K562 (cell line): ENCODE measurements around the gene HSD11B1. TPM values are rescaled to one million over a fixed set of nuclear protein-coding genes. Genes with fewer than 3 reads are reported as not detected.

Experiments
- ATAC-seq: fragments of 200-7000 bp; cut with Tn5 transposase; 3 replicates; pipeline ENCODE4 v1.9.1; 2020; ENCODE audit warnings: moderate library complexity
- BruUV-seq: library from RNA; stranded (reverse); fragments of 400-500 nt; replicated peaks from 2 replicates; lab custom pipeline; 2021; lab: Mats Ljungman, UMichigan
- CTCF ChIA-PET: fragments of 300-600 bp; formaldehyde crosslinking; extraction: SDS; loops from one replicate; lab custom pipeline; 2021; ENCODE audit warnings: low intra/inter-chr PET ratio; lab: Yijun Ruan, JAX
- POLR2A ChIA-PET: fragments of 300-600, 350-650 bp; sonication (Branson Sonifier 250); formaldehyde crosslinking; extraction: SDS; loops from one replicate; lab custom pipeline; 2021; ENCODE audit warnings: antibody characterized with exemption, inconsistent platforms; lab: Yijun Ruan, JAX
- DNase-seq, 4 experiments: peaks; one replicate each; pipeline versions ENCODE4 v3.0.0 to v3.0.0-alpha.2; 2011 to 2018; ENCODE audit warnings: low spot score in 3 of 4, mixed read lengths in 3 of 4; ENCODE audit errors: extremely low read depth in 1 of 4
- FAIRE-seq: peaks from 2 replicates; lab custom pipeline; 2011; peaks lifted over from hg19 to GRCh38; lab: Jason Lieb, UNC
- H2AFZ ChIP-seq: 2 replicates; pipeline ENCODE4 v1.6.0; 2011; ENCODE audit warnings: low read depth, low read length, control low read depth, inconsistent platforms
- H3K27ac ChIP-seq: fragments of 200-600 bp; 3 replicates; pipeline ENCODE4 v1.8.0; 2011; ENCODE audit warnings: low read depth, mild to moderate bottlenecking, control low read depth, inconsistent platforms, low read length, moderate library complexity, mixed read lengths; ENCODE audit errors: extremely low read depth
- H3K27me3 ChIP-seq, 2 experiments: fragments of 300-600 bp in 1 of 2; 2 replicates in 1 of 2; 3 replicates in 1 of 2; pipeline versions ENCODE4 v1.6.0 to v1.8.0; 2011; ENCODE audit warnings: inconsistent platforms in 2 of 2, low read length in 2 of 2, mild to moderate bottlenecking in 1 of 2, mixed read lengths in 1 of 2, moderate library complexity in 1 of 2; ENCODE audit not compliant: control insufficient read depth in 2 of 2, insufficient read depth in 2 of 2
- H3K36me3 ChIP-seq: fragments of 300-600 bp; 3 replicates; pipeline ENCODE4 v1.8.0; 2011; ENCODE audit warnings: mild to moderate bottlenecking, low read length, inconsistent platforms; ENCODE audit not compliant: control insufficient read depth, insufficient read depth
- H3K4me1 ChIP-seq, 2 experiments: fragments of 200-600 bp in 1 of 2; replicated peaks in 1 of 2; 2 replicates in 1 of 2; 3 replicates in 1 of 2; pipeline versions ENCODE4 v1.5.1 to v1.8.0; 2011; ENCODE audit warnings: inconsistent platforms in 2 of 2, low read length in 2 of 2, mild to moderate bottlenecking in 1 of 2, mixed read lengths in 1 of 2, moderate library complexity in 1 of 2; ENCODE audit not compliant: control insufficient read depth in 2 of 2, insufficient read depth in 2 of 2
- H3K4me2 ChIP-seq: 2 replicates; pipeline ENCODE4 v1.6.1; 2011; ENCODE audit warnings: low read length, control low read depth, inconsistent platforms, mixed read lengths; ENCODE audit not compliant: insufficient read depth
- H3K4me3 ChIP-seq: fragments of 200-600 bp; sonication (generic), shearing (Covaris generic); 2 replicates; pipeline ENCODE4 v1.5.1; 2016; ENCODE audit warnings: control low read depth, inconsistent platforms
- H3K79me2 ChIP-seq: fragments of 200-600 bp; 3 replicates; pipeline ENCODE4 v1.8.0; 2011; ENCODE audit warnings: low read length, inconsistent platforms; ENCODE audit not compliant: control insufficient read depth, insufficient read depth
- H3K9ac ChIP-seq, 2 experiments: 2 replicates each; pipeline versions ENCODE4 v1.6.0 to v1.6.1; 2011; ENCODE audit warnings: low read depth in 2 of 2, low read length in 2 of 2, control low read depth in 1 of 2, inconsistent platforms in 1 of 2, mild to moderate bottlenecking in 1 of 2, mixed read lengths in 1 of 2; ENCODE audit not compliant: insufficient read depth in 1 of 2
- H3K9me1 ChIP-seq: one replicate; pipeline ENCODE4 v1.6.0; 2011; ENCODE audit warnings: inconsistent platforms, mild to moderate bottlenecking, low read length, moderate library complexity; ENCODE audit not compliant: control insufficient read depth, insufficient read depth
- H3K9me3 ChIP-seq: replicated peaks from 2 replicates; pipeline ENCODE4 v1.5.1; 2011; ENCODE audit warnings: low read depth, low read length, inconsistent platforms; ENCODE audit not compliant: control insufficient read depth, insufficient read depth
- H4K20me1 ChIP-seq: replicated peaks from 2 replicates; pipeline ENCODE4 v1.6.1; 2011; ENCODE audit warnings: low read length, inconsistent platforms, mixed read lengths; ENCODE audit not compliant: control insufficient read depth, insufficient read depth
- CHD1 ChIP-seq: fragments of 200-600 bp; sonication (generic); IDR thresholded peaks from one replicate; pipeline ENCODE4 v1.6.1; 2012; ENCODE audit warnings: mild to moderate bottlenecking, moderate library complexity, low read length, inconsistent platforms
- E2F3 ChIP-seq: fragments of 250-450 bp; sonication (Bioruptor Pico); IDR thresholded peaks from 2 replicates; pipeline ENCODE4 v1.4.0; 2020; ENCODE audit warnings: mild to moderate bottlenecking
- FUS ChIP-seq: fragments of 200-400 bp; formaldehyde crosslinking; optimal IDR thresholded peaks from 2 replicates; pipeline ENCODE3; 2017; ENCODE audit warnings: low read depth, low read length
- KDM4B ChIP-seq, 2 experiments: fragments of 450-650 bp in 1 of 2; sonication (generic) in 1 of 2; IDR thresholded peaks; 2 replicates each; pipeline ENCODE4 v1.6.1; 2016 to 2017; ENCODE audit warnings: borderline replicate concordance in 2 of 2, antibody characterized with exemption in 1 of 2, low read depth in 1 of 2, mild to moderate bottlenecking in 1 of 2
- MAFK ChIP-seq: IDR thresholded peaks from 2 replicates; pipeline ENCODE4 v1.6.1; 2011; ENCODE audit warnings: low read length, improper control_type of control experiment
- MEF2D ChIP-seq: conservative IDR thresholded peaks from 2 replicates; pipeline ENCODE4 v1.6.1; 2016; ENCODE audit warnings: low read depth, missing genetic modification characterization, missing compliant biosample characterization
- SOX6 ChIP-seq: fragments of 450-650 bp; IDR thresholded peaks from 2 replicates; pipeline ENCODE4 v1.6.1; 2014; ENCODE audit warnings: mild to moderate bottlenecking
- XRCC4 ChIP-seq: IDR thresholded peaks from one replicate; pipeline ENCODE4 v1.6.1; 2011; ENCODE audit not compliant: insufficient read depth, insufficient read length; ENCODE audit errors: extremely low read depth
- ZNF253 ChIP-seq: fragments of 250-450 bp; sonication (Bioruptor Pico); conservative IDR thresholded peaks from 2 replicates; pipeline ENCODE4 v1.6.1; 2021; ENCODE audit warnings: mild to moderate bottlenecking
- WGBS: fragments of 100-300 bp; shearing (Covaris generic); methylation state at CpG from one replicate; pipeline ENCODE4 v1.1.6; 2016; ENCODE audit warnings: low coverage, mixed read lengths; ENCODE audit not compliant: insufficient coverage; ENCODE audit errors: missing lambda C conversion rate; 5-methylcytosine and 5-hydroxymethylcytosine counted together
- in situ Hi-C: fragments of 300-500 bp; cut with MboI; formaldehyde crosslinking; loops from 4 replicates; pipeline ENCODE4 v1.15.0; 2018; ENCODE audit warnings: inconsistent platforms, mixed read lengths
- intact Hi-C: fragments of 100-400 bp; cut with micrococcal nuclease; formaldehyde crosslinking; loops from 2 replicates; pipeline ENCODE4 v1.14.2; 2022
- polyA plus RNA-seq, 8 experiments: library from polyadenylated mRNA; depleted of rRNA in 4 of 8; stranded (reverse) in 5 of 8; unstranded in 3 of 8; fragments of >200 nt; fragmentation: Nextera tagmentation in 2 of 8; fragmentation: Illumina TruSeq in 1 of 8; extraction: Ambion mirVana in 2 of 8; extraction: Trizol in 1 of 8; gene quantifications; 2 replicates each; pipeline versions ENCODE4 v1.2.1 to v1.2.3, GENCODE V29; 2011 to 2014; ENCODE audit warnings: inconsistent platforms in 1 of 8, missing spikeins in 1 of 8
- total RNA-seq, 7 experiments: library from RNA; depleted of rRNA in 6 of 7; stranded (reverse); fragments of >200 nt in 6 of 7; fragmentation: Illumina TruSeq in 2 of 7; extraction: Trizol in 2 of 7; gene quantifications; 2 replicates each; pipeline versions ENCODE4 v1.2.1 to v1.2.3, GENCODE V29; 2011 to 2021; ENCODE audit warnings: low replicate concordance in 1 of 7
- TF ChIP-seq, protein P1 (sequence below): fragments of 450-650 bp; IDR thresholded peaks from 2 replicates; pipeline ENCODE4 v1.6.1; 2014; ENCODE audit warnings: low read depth, mild to moderate bottlenecking, moderate library complexity, borderline replicate concordance
- TF ChIP-seq, protein P2 (sequence below): sonication (generic); formaldehyde crosslinking; IDR thresholded peaks from 2 replicates; pipeline ENCODE4 v1.8.0; 2022; ENCODE audit warnings: missing genetic modification reagents, mild to moderate bottlenecking, borderline replicate concordance
- TF ChIP-seq, protein P3 (sequence below), 2 experiments: fragments of 200-800 bp in 1 of 2; sonication (Bioruptor generic) in 1 of 2; sonication (generic) in 1 of 2; formaldehyde crosslinking in 1 of 2; IDR thresholded peaks in 1 of 2; conservative IDR thresholded peaks in 1 of 2; 2 replicates each; pipeline versions ENCODE4 v1.5.0 to v1.6.1; 2016 to 2020; ENCODE audit warnings: missing compliant biosample characterization in 1 of 2, missing genetic modification characterization in 1 of 2, missing genetic modification reagents in 1 of 2
- TF ChIP-seq, protein P4 (sequence below), 2 experiments: IDR thresholded peaks; 2 replicates each; pipeline ENCODE4 v1.6.1; 2012; ENCODE audit warnings: improper control_type of control experiment in 2 of 2, low read depth in 2 of 2, low read length in 2 of 2, borderline replicate concordance in 1 of 2

HSD11B1 gene
- total and polyA plus RNA-seq, 9 of the 15 experiments (the other 6 are each of a cell fraction or from before 2014, with no cell fraction given) = 0.04 to 0.16 TPM; not detected in 7

DNA sequence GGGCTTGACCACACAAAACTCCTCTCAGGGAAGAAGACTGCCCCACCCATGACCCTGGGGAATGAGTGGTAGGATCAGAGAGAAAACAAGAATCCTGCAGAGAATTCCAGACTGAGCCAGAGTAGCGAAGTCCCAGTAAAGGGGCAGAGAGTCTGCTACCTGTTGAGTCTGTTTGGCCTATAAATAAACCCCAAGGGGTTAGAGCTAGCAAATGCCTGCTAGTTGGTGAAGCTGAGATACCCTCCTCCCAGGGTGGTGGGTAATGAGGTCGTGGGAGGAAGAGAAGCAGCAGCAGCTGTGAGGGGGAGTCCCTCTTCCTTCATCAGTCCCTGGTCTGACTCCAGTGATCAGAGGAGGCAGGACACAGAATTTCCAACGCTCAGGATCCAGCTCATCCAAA, 53.8 kb downstream of the HSD11B1 start:
- no TSS peak for BruUV-seq
- no peaks in the 10 kb centered on the region for H3K9me3 ChIP-seq
- H2AFZ ChIP-seq = no peak overlapping the region
- in situ Hi-C loops (no loop called here), intact Hi-C loops (no loop called here)
- TF ChIP-seq MEF2D (no peak), XRCC4 (no peak), SOX6 (no peak), KDM4B (IDR thresholded peaks at IDR 0.05; ENCODE audit: borderline replicate concordance in 2 of 2, low read depth in 1 of 2) (no peak), MAFK (no peak), E2F3 (CRISPR knock-in tag) (no peak), ZNF253 (no peak), CHD1 (no peak), FUS (no peak)
- TF ChIP-seq, protein P1, sequence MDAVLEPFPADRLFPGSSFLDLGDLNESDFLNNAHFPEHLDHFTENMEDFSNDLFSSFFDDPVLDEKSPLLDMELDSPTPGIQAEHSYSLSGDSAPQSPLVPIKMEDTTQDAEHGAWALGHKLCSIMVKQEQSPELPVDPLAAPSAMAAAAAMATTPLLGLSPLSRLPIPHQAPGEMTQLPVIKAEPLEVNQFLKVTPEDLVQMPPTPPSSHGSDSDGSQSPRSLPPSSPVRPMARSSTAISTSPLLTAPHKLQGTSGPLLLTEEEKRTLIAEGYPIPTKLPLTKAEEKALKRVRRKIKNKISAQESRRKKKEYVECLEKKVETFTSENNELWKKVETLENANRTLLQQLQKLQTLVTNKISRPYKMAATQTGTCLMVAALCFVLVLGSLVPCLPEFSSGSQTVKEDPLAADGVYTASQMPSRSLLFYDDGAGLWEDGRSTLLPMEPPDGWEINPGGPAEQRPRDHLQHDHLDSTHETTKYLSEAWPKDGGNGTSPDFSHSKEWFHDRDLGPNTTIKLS = no peak
- TF ChIP-seq, protein P2, sequence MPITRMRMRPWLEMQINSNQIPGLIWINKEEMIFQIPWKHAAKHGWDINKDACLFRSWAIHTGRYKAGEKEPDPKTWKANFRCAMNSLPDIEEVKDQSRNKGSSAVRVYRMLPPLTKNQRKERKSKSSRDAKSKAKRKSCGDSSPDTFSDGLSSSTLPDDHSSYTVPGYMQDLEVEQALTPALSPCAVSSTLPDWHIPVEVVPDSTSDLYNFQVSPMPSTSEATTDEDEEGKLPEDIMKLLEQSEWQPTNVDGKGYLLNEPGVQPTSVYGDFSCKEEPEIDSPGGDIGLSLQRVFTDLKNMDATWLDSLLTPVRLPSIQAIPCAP = no peak
- TF ChIP-seq, protein P3, sequence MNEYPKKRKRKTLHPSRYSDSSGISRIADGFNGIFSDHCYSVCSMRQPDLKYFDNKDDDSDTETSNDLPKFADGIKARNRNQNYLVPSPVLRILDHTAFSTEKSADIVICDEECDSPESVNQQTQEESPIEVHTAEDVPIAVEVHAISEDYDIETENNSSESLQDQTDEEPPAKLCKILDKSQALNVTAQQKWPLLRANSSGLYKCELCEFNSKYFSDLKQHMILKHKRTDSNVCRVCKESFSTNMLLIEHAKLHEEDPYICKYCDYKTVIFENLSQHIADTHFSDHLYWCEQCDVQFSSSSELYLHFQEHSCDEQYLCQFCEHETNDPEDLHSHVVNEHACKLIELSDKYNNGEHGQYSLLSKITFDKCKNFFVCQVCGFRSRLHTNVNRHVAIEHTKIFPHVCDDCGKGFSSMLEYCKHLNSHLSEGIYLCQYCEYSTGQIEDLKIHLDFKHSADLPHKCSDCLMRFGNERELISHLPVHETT (CRISPR knock-in tag; conservative IDR thresholded peaks at IDR 0.05 in 1 of 2, IDR thresholded peaks at IDR 0.05 in 1 of 2) = no peak
- TF ChIP-seq, protein P4, sequence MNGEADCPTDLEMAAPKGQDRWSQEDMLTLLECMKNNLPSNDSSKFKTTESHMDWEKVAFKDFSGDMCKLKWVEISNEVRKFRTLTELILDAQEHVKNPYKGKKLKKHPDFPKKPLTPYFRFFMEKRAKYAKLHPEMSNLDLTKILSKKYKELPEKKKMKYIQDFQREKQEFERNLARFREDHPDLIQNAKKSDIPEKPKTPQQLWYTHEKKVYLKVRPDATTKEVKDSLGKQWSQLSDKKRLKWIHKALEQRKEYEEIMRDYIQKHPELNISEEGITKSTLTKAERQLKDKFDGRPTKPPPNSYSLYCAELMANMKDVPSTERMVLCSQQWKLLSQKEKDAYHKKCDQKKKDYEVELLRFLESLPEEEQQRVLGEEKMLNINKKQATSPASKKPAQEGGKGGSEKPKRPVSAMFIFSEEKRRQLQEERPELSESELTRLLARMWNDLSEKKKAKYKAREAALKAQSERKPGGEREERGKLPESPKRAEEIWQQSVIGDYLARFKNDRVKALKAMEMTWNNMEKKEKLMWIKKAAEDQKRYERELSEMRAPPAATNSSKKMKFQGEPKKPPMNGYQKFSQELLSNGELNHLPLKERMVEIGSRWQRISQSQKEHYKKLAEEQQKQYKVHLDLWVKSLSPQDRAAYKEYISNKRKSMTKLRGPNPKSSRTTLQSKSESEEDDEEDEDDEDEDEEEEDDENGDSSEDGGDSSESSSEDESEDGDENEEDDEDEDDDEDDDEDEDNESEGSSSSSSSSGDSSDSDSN (IDR thresholded peaks at IDR 0.05; ENCODE audit: borderline replicate concordance in 1 of 2, low read depth in 2 of 2, low read length in 2 of 2) = no peak
- 0% methylated on average over 2 of the region's 3 CpGs for WGBS
- no peaks in the 10 kb centered on the region for H3K36me3 ChIP-seq
- 0 out of 2 replicates have a peak, but pooled peaks cover 8% of the 10 kb centered on the region for H4K20me1 ChIP-seq
- CTCF ChIA-PET = no interaction called here
- H3K79me2 ChIP-seq = no peaks in the 10 kb centered on the region
- POLR2A ChIA-PET = interaction anchor here (1.3 to 1.5 kb wide), 2 partner anchors 10 to 21 kb away, joined by 6 to 8 read pairs; no protein-coding TSS in a partner anchor
- no peak overlapping the region for H3K9ac ChIP-seq
- FAIRE-seq (no peak), DNase-seq (no peak), ATAC-seq (no peak)
- H3K4me2 ChIP-seq = no peak overlapping the region
- no peak overlapping the region for H3K27ac ChIP-seq
- no peaks in the 10 kb centered on the region for H3K4me1 ChIP-seq
- no peak overlapping the region for H3K4me3 ChIP-seq
- no peaks in the 10 kb centered on the region for H3K9me1 ChIP-seq
- peaks cover 18 to 52% of the 10 kb centered on the region in 2 experiments for H3K27me3 ChIP-seq
